Stimulated activated CD4-positive, alpha-beta T cell treated with anti-CD3 and anti-CD28 coated beads, TNF-alpha, amount 100 ng/mL, for 24 hours (primary cell): ENCODE measurements around the gene SLC6A7.

Experiments
- DNase-seq, 3 experiments: peaks; one replicate each; pipeline ENCODE4 v3.0.0-alpha.2; 2020; ENCODE audit warnings: low read depth in 3 of 3

SLC6A7 gene

DNA sequence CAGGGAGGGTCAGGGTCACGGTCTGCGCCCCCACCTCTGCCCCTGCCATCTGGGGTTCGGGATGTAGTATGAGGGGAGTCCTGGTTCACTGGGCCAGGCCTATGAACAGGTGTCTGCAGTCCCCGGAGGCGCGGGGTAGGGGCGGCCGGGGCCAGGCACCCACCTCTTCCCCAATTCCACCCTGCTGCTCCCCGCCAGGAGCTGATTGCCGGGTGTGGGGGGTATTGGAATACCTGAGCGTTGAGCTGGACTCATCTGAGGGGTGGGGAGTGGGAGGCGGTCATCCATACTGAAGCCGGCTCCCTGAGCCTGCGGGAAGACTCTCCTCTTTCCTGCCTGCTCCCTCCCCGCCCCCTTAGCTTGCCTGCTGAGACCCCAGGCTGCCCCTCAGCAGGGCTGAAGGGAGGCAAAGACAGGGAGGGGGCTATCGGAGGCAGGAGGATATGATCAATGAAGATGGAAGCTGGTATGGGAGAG, 679 bp downstream of the SLC6A7 start:
- no peak for DNase-seq

DNA sequence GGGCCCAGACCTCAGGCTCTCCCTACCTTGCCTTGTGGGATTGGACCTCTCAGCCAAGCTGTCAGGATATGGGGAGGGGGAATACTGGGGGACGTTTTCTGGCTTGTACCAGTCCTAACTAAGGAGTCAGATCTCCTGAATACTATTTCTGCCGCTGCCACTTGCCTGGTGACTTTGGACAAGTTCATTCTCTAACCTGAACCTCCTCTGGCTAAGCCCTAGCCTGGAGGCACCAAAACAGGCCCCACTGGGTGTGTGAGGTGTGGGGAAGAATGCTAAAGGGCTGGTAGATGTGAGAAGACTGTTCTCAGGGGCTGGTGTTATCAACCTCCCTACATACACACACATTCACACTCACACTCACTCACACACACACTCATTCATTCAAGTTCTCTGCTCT, 1.1 kb downstream of the SLC6A7 start:
- DNase-seq: no peak

DNA sequence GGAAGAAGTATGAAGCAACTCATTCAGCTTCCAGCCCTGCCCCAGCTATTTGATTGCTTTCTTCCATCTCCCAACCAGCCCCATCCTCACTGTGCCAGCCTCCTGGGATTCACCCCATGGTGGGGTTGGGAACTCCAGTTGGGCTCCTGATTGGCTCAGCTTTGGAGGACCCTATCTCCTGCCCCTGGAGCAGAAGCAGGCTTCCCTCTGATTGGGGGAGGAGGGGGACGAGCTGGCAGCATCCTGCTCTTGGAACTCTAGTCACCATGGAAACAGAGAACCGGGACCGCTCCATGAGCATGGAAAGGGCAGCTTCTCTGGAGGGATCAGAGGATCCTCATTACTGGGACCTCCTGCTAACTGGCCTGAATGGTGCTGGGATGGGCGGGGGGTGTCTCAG, 2.6 kb downstream of the SLC6A7 start:
- no peak for DNase-seq

GRCh38 chr5:150195736-150196485, 6.0 kb downstream of the SLC6A7 start:
- DNase-seq: no peak

DNA sequence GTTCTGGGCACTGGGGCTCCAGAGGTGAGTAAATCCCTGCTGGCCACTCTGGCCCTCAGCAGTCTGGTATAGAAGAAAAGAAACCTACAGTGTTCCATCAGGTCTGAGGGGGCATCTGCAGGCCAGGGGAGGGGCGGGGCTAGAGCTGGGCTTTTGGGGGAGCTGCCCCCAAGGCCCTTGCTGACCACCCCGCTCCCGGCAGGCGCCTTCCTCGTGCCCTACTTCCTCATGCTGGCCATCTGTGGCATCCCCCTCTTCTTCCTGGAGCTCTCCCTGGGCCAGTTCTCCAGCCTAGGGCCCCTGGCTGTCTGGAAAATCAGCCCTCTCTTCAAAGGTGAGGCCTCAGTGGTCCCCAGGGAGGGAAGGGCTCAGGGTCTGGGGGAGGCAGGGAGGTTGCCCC, 6.7 kb downstream of the SLC6A7 start:
- DNase-seq: no peak

DNA sequence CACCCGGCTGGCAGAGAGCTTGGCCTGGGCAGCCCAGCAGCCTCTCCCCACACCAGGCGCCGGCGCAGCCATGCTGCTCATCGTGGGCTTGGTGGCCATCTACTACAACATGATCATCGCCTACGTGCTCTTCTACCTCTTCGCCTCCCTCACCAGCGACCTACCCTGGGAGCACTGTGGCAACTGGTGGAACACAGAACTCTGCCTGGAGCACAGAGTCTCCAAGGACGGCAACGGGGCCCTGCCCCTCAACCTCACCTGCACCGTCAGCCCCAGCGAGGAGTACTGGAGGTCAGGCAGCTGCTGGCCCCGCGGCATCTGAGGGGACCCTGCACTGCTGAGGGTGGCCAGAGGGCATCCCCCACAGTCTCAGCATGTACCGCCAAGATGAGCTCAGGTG, 7.1 kb downstream of the SLC6A7 start:
- DNase-seq: no peak

DNA sequence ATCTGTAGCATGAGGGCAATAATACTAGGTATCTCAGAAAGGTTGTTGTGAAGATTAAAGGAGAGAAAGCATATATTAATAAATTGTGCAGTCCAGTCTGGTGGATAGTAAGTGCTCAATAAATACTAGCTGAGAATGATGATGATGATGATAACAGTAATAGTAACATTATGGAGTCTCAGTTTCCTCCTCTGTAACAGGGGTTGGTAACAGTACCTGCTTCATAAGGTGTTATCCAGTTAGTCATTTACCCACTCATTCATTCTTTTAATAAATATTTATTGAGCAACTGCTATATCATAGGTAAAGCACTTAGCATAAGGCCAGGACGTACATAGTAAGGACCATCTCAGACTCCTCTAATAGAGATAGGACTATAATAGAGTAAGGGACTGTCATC, 7.6 kb downstream of the SLC6A7 start:
- DNase-seq: no peak

GRCh38 chr5:150202501-150202900, 12.6 kb downstream of the SLC6A7 start:
- no peak for DNase-seq

GRCh38 chr5:150203832-150204589, 14.1 kb downstream of the SLC6A7 start:
- DNase-seq: no peak

- DNase-seq: no peak
Observed at GRCh38 chr5:150204590-150204960, 14.7 kb downstream of the SLC6A7 start.

GRCh38 chr5:150206098-150206778, 16.4 kb downstream of the SLC6A7 start:
- no peak for DNase-seq

- no peak for DNase-seq
Observed at GRCh38 chr5:150206779-150207115, 16.9 kb downstream of the SLC6A7 start.

DNA sequence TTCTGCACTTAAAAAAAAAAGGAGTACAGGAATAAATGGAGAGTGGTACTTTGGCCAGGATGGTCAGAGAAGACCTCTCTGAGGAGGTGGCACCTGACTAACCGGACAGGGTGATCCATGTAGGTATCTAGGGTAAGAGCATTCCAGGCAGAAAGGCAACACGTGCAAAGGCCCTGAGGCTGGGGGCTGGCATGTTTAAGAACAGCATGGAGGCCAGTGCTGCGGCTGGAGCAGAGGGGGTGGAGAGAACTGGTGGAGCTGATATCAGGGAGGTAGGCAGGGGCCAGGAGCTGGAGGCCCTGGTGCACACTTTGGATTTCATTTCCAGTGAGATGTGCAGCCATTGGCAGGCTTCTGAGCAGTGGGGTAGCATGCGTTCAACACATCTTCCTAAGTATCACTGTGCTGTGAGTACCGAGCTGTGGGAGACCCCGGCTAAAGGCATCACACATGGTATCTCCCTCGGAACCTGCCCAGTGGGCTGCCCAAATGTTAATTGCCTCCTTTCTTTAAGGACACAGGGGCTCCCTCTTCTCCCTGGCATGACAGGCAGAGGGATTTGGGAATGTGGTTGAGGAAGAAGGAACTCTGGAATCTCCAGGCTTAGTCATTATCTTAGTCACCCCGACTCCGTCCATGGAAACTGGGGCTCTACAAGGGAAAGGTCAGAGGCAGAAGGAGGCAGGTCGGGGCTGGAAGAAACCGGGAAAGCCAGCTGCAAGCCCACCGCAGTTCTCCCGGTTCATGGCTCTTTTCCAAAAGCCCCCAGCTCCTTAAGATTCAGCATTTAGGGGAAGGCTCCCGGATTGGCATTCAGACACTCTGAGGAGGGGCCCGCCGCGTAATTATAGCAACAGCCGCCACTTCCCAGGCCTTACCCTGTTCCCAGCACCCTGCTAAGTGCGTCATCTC, 18.6 kb downstream of the SLC6A7 start:
- no peak for DNase-seq

GRCh38 chr5:150209099-150209635, 19.3 kb downstream of the SLC6A7 start:
- DNase-seq: no peak

- no peak for DNase-seq
Observed at GRCh38 chr5:150210644-150211043, 20.8 kb downstream of the SLC6A7 start.

GRCh38 chr5:150211156-150212030, 21.5 kb downstream of the SLC6A7 start:
- no peak for DNase-seq

GRCh38 chr5:150213530-150213929, 23.7 kb downstream of the SLC6A7 start:
- DNase-seq: no peak

DNA sequence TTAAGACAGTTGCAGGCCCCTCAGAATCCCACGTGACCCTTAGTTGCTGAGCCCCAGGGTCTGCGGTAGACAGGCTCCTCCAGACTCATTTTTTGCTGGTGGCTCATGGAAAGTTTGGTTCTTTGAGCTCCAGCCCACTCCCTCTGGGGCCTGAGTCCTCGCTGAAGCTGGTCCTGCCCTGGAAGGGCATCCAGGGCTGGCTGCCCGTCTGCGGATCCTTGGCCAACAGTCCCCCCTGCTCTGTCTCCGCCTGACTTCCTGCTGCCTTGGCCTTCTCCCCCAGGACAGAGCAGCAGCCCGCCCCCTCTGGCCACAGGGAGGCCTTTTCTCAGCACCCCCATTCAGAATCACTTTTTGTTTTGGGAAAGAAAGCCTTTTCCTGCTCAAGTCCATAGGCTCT, 24.4 kb downstream of the SLC6A7 start:
- no peak for DNase-seq

DNA sequence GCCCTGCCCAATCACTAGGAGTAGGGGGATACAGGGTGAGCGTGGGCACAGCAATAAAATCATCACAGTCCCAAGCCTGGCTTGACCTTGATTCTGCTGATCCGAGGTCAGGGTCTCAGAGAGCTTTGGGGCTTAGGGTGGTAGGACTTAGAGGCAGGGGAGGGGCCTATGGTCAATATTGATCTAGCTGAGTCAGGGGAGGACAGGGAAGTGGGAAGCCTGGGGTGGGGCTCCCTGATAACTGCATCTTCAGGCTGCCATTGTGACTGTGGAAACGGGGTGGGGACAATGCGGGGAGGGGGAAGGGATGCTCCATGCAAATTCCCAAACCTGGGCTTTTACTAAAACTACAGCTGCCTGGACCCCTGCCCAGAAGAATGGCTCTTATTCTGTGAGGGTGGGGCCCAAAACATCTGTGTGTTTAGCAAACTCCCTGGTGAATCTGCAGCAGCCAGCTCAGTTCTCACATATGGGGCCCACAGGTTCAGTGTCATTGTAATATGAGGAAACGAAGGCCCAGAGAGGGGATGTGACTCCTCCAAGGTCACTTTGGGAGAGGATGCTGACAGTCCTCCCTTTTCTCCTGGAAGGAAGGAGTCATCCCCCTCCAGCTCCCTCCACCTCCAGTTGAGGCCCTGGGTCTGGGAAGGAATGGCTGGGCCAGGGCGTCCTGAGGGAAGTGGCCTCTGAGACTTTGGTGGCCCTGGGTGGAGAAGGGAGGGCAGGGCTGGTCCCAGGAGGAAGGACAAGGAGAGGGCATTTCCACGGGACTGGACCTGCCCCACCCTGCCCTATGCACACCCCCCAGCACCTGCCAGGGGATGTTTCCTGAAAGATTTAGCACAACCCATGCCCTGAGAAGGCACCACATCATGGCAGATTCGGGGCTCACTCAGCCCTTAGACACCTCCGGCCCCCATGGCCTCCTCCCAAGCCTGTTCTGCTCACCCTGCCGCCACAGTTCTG, 26.4 kb downstream of the SLC6A7 start:
- no peak for DNase-seq
